Measurements from ENCODE around the gene LGALS9.
"Not testable (repeated sequence)": the region's sequence is repeated elsewhere in the genome, so short reads cannot be mapped to it uniquely, and the experiment has no call there.

The LGALS9 gene

DNA sequence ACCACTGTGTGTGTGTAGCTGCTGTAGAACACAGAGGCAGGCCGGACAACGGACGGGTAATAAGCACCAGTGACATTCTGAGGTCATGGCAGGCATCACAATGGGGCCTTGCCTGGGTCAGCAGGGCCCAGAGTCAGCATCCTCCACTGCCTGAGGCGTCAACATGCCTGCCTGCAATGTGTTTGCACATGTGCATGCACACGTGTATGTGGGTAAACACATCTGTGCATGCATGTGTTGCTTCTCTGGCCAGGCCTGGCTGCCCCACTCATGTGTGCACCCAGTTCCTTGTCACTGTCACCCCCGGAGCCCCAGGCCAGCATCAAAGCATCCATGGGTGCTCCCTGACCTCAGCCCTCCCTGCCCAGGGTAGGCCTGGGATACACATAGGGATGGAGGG is 43.3 kb downstream of the LGALS9 start:
- DNase-seq (ENCODE audit: low read depth in 1 of 2, low spot score in 1 of 2): no peak

DNA sequence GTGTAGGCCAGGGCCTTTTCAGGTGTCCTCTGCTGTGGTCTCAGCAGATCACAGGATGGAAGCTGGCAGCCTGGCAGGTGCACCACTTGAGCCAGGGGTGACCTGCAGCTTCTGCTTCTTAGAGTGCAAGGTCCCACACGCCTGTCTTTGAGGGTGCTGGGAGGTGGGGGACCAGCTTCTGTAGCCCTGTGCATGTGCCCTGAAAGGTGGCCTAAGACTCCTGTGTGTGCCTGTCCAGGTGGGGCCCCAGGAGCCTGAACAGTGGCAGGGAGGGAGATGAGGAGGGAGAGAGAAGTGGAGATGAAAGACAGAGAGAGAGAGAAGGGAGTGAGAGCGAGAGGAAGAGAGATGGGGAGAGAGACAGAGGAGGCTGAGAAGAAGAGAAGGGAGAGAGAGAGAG is 46.2 kb downstream of the LGALS9 start:
- no peak for DNase-seq (ENCODE audit: low read depth in 1 of 2, low spot score in 1 of 2)

DNA sequence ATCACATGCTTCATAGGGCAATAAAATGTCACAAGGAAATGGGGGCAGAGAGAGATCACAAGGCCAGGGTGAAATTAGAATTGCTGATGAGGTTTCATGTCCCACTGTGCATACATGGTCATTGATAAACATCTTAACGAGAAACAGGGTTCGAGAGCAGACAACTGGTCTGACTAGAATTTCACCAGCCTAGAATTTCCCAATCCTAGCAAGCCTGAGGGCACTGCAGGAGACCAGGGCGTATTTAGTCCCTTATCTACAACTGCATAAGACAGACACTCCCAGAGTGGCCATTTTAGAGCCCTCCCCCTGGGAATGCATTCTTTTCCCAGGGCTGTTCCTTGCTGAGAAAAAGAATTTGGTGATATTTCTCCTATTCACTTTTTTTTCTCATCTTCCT is 55.3 kb downstream of the LGALS9 start:
- not testable (repeated sequence) for DNase-seq (ENCODE audit: low read depth in 1 of 2, low spot score in 1 of 2)

DNA sequence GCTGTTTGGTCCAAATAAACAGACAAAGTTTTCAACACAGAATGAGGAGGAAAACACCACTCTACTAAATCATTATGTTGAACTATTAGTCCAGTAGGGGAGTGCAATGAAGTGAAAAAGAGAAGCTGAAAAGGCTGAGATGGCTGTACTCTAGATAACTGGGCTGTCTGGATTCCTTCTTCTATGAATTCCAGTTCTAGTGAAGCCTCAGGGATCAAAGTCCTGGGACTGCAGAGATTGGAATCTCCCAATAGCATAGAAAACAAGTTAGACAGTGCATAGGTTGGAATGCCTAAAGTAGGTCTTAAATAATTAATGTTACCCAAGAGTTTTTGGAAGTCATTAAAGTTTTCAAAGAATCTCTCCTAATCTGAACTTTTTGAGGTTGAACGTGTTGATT is 59.9 kb downstream of the LGALS9 start:
- no peak for DNase-seq (ENCODE audit: low read depth in 1 of 2, low spot score in 1 of 2)

DNA sequence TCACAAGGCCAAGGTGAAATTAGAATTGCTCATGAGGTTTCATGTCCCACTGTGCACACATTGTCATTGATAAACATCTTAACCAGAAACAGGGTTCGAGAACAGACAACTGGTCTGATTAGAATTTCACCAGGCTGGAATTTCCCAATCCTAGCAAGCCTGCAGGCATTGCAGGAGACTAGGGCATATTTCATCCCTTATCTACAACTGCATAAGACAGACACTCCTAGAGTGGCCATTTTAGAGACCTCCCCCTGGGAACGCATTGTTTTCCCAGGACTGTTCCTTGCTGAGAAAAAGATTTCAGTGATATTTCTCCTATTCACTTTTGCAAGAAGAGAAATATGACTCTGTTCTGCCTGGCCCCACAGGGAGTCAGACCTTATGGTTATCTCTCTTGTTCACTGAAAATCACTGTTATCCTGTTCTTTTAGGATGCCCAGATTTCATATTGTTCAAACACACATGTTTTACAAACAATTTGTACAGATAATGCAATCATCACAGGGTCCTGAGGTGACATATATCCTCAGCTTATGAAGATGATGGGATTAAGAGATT is 64.3 kb downstream of the LGALS9 start:
- DNase-seq (ENCODE audit: low read depth in 1 of 2, low spot score in 1 of 2): not testable (repeated sequence)

Measured in activated T-helper 1 cell treated with anti-CD3 and anti-CD28 coated beads, Interleukin-2, amount 50 U/mL, for 16 hours (primary cell).